Globus pallidus (tissue), 1 donor: ENCODE results near the gene CUTC.

Experiments used
- DNase-seq: peaks from one replicate; pipeline ENCODE4 v3.0.0-alpha.2; 2015; ENCODE audit warnings: low spot score

CUTC gene

GRCh38 chr10:99784016-99784726 is 52.1 kb downstream of the CUTC start:
- DNase-seq: no peak

GRCh38 chr10:99784727-99785441 is 52.9 kb downstream of the CUTC start:
- DNase-seq: no peak

GRCh38 chr10:99785646-99786045 is 53.6 kb downstream of the CUTC start:
- DNase-seq: no peak

GRCh38 chr10:99787311-99787710 is 55.3 kb downstream of the CUTC start:
- no peak for DNase-seq

GRCh38 chr10:99787782-99788445 is 55.9 kb downstream of the CUTC start:
- no peak for DNase-seq

- no peak for DNase-seq
Measured at GRCh38 chr10:99788598-99789256, 56.7 kb downstream of the CUTC start.

GRCh38 chr10:99791831-99792230 is 59.8 kb downstream of the CUTC start:
- no peak for DNase-seq

- DNase-seq: no peak
Measured at GRCh38 chr10:99793819-99794218, 61.8 kb downstream of the CUTC start.

- no peak for DNase-seq
Measured at GRCh38 chr10:99796928-99797327, 64.9 kb downstream of the CUTC start.

GRCh38 chr10:99798031-99798430 is 66.0 kb downstream of the CUTC start:
- DNase-seq: no peak

- no peak for DNase-seq
Measured at GRCh38 chr10:99798920-99799319, 66.9 kb downstream of the CUTC start.

- DNase-seq: no peak
Measured at GRCh38 chr10:99799613-99800012, 67.6 kb downstream of the CUTC start.

- DNase-seq: no peak
Measured at GRCh38 chr10:99804471-99804870, 72.4 kb downstream of the CUTC start.

GRCh38 chr10:99805190-99805589 is 73.2 kb downstream of the CUTC start:
- no peak for DNase-seq
